K562 (cell line): ENCODE results near the gene KRTAP12-2. TPM values are rescaled to one million over a fixed set of nuclear protein-coding genes. Genes with fewer than 3 reads are reported as not detected.

ENCODE experiments used
- ATAC-seq: fragments of 200-7000 bp; cut with Tn5 transposase; 3 replicates; pipeline ENCODE4 v1.9.1; 2020; ENCODE audit warnings: moderate library complexity
- BruUV-seq: library from RNA; stranded (reverse); fragments of 400-500 nt; replicated peaks from 2 replicates; lab custom pipeline; 2021; lab: Mats Ljungman, UMichigan
- CTCF ChIA-PET: fragments of 300-600 bp; formaldehyde crosslinking; extraction: SDS; loops from one replicate; lab custom pipeline; 2021; ENCODE audit warnings: low intra/inter-chr PET ratio; lab: Yijun Ruan, JAX
- POLR2A ChIA-PET: fragments of 300-600, 350-650 bp; sonication (Branson Sonifier 250); formaldehyde crosslinking; extraction: SDS; loops from one replicate; lab custom pipeline; 2021; ENCODE audit warnings: antibody characterized with exemption, inconsistent platforms; lab: Yijun Ruan, JAX
- DNase-seq, 4 experiments: peaks; one replicate each; pipeline versions ENCODE4 v3.0.0 to v3.0.0-alpha.2; 2011 to 2018; ENCODE audit warnings: low spot score in 3 of 4, mixed read lengths in 3 of 4; ENCODE audit errors: extremely low read depth in 1 of 4
- FAIRE-seq: peaks from 2 replicates; lab custom pipeline; 2011; peaks lifted over from hg19 to GRCh38; lab: Jason Lieb, UNC
- H2AFZ ChIP-seq: 2 replicates; pipeline ENCODE4 v1.6.0; 2011; ENCODE audit warnings: low read depth, low read length, control low read depth, inconsistent platforms
- H3K27ac ChIP-seq: fragments of 200-600 bp; 3 replicates; pipeline ENCODE4 v1.8.0; 2011; ENCODE audit warnings: low read depth, mild to moderate bottlenecking, control low read depth, inconsistent platforms, low read length, moderate library complexity, mixed read lengths; ENCODE audit errors: extremely low read depth
- H3K27me3 ChIP-seq, 2 experiments: fragments of 300-600 bp in 1 of 2; 2 replicates in 1 of 2; 3 replicates in 1 of 2; pipeline versions ENCODE4 v1.6.0 to v1.8.0; 2011; ENCODE audit warnings: inconsistent platforms in 2 of 2, low read length in 2 of 2, mild to moderate bottlenecking in 1 of 2, mixed read lengths in 1 of 2, moderate library complexity in 1 of 2; ENCODE audit not compliant: control insufficient read depth in 2 of 2, insufficient read depth in 2 of 2
- H3K36me3 ChIP-seq: fragments of 300-600 bp; 3 replicates; pipeline ENCODE4 v1.8.0; 2011; ENCODE audit warnings: mild to moderate bottlenecking, low read length, inconsistent platforms; ENCODE audit not compliant: control insufficient read depth, insufficient read depth
- H3K4me1 ChIP-seq, 2 experiments: fragments of 200-600 bp in 1 of 2; replicated peaks in 1 of 2; 2 replicates in 1 of 2; 3 replicates in 1 of 2; pipeline versions ENCODE4 v1.5.1 to v1.8.0; 2011; ENCODE audit warnings: inconsistent platforms in 2 of 2, low read length in 2 of 2, mild to moderate bottlenecking in 1 of 2, mixed read lengths in 1 of 2, moderate library complexity in 1 of 2; ENCODE audit not compliant: control insufficient read depth in 2 of 2, insufficient read depth in 2 of 2
- H3K4me2 ChIP-seq: 2 replicates; pipeline ENCODE4 v1.6.1; 2011; ENCODE audit warnings: low read length, control low read depth, inconsistent platforms, mixed read lengths; ENCODE audit not compliant: insufficient read depth
- H3K4me3 ChIP-seq: fragments of 200-600 bp; sonication (generic), shearing (Covaris generic); 2 replicates; pipeline ENCODE4 v1.5.1; 2016; ENCODE audit warnings: control low read depth, inconsistent platforms
- H3K79me2 ChIP-seq: fragments of 200-600 bp; 3 replicates; pipeline ENCODE4 v1.8.0; 2011; ENCODE audit warnings: low read length, inconsistent platforms; ENCODE audit not compliant: control insufficient read depth, insufficient read depth
- H3K9ac ChIP-seq, 2 experiments: 2 replicates each; pipeline versions ENCODE4 v1.6.0 to v1.6.1; 2011; ENCODE audit warnings: low read depth in 2 of 2, low read length in 2 of 2, control low read depth in 1 of 2, inconsistent platforms in 1 of 2, mild to moderate bottlenecking in 1 of 2, mixed read lengths in 1 of 2; ENCODE audit not compliant: insufficient read depth in 1 of 2
- H3K9me1 ChIP-seq: one replicate; pipeline ENCODE4 v1.6.0; 2011; ENCODE audit warnings: inconsistent platforms, mild to moderate bottlenecking, low read length, moderate library complexity; ENCODE audit not compliant: control insufficient read depth, insufficient read depth
- H3K9me3 ChIP-seq: replicated peaks from 2 replicates; pipeline ENCODE4 v1.5.1; 2011; ENCODE audit warnings: low read depth, low read length, inconsistent platforms; ENCODE audit not compliant: control insufficient read depth, insufficient read depth
- H4K20me1 ChIP-seq: replicated peaks from 2 replicates; pipeline ENCODE4 v1.6.1; 2011; ENCODE audit warnings: low read length, inconsistent platforms, mixed read lengths; ENCODE audit not compliant: control insufficient read depth, insufficient read depth
- ARID4B ChIP-seq: sonication (generic); formaldehyde crosslinking; IDR thresholded peaks from 2 replicates; pipeline ENCODE4 v1.8.0; 2022; ENCODE audit warnings: mild to moderate bottlenecking, missing genetic modification reagents
- ATF6 ChIP-seq: sonication (generic); formaldehyde crosslinking; IDR thresholded peaks from 2 replicates; pipeline ENCODE4 v1.4.0; 2020; ENCODE audit warnings: mild to moderate bottlenecking, missing genetic modification reagents
- ELK1 ChIP-seq: sonication (generic); formaldehyde crosslinking; IDR thresholded peaks from 2 replicates; pipeline ENCODE4 v1.8.1; 2022; ENCODE audit warnings: missing genetic modification reagents
- GTF2B ChIP-seq: IDR thresholded peaks from 2 replicates; pipeline ENCODE4 v1.6.1; 2011; ENCODE audit not compliant: insufficient read length; ENCODE audit errors: extremely low read depth
- KLF13 ChIP-seq: fragments of 450-650 bp; IDR thresholded peaks from 2 replicates; pipeline ENCODE4 v1.6.1; 2016; ENCODE audit warnings: missing genetic modification characterization, low read depth, mild to moderate bottlenecking, missing compliant biosample characterization, moderate library complexity, borderline replicate concordance
- TARDBP ChIP-seq: fragments of 450-650 bp; IDR thresholded peaks from 2 replicates; pipeline ENCODE4 v1.6.1; 2016
- ZC3H8 ChIP-seq: fragments of 450-650 bp; IDR thresholded peaks from 2 replicates; pipeline ENCODE4 v1.6.1; 2017
- ZNF764 ChIP-seq: fragments of 250-450 bp; sonication (Bioruptor Pico); IDR thresholded peaks from 2 replicates; pipeline ENCODE4 v1.4.0; 2020; ENCODE audit warnings: low read depth, mild to moderate bottlenecking, moderate library complexity
- WGBS: fragments of 100-300 bp; shearing (Covaris generic); methylation state at CpG from one replicate; pipeline ENCODE4 v1.1.6; 2016; ENCODE audit warnings: low coverage, mixed read lengths; ENCODE audit not compliant: insufficient coverage; ENCODE audit errors: missing lambda C conversion rate; 5-methylcytosine and 5-hydroxymethylcytosine counted together
- in situ Hi-C: fragments of 300-500 bp; cut with MboI; formaldehyde crosslinking; loops from 4 replicates; pipeline ENCODE4 v1.15.0; 2018; ENCODE audit warnings: inconsistent platforms, mixed read lengths
- intact Hi-C: fragments of 100-400 bp; cut with micrococcal nuclease; formaldehyde crosslinking; loops from 2 replicates; pipeline ENCODE4 v1.14.2; 2022
- polyA plus RNA-seq, 8 experiments: library from polyadenylated mRNA; depleted of rRNA in 4 of 8; stranded (reverse) in 5 of 8; unstranded in 3 of 8; fragments of >200 nt; fragmentation: Nextera tagmentation in 2 of 8; fragmentation: Illumina TruSeq in 1 of 8; extraction: Ambion mirVana in 2 of 8; extraction: Trizol in 1 of 8; gene quantifications; 2 replicates each; pipeline versions ENCODE4 v1.2.1 to v1.2.3, GENCODE V29; 2011 to 2014; ENCODE audit warnings: inconsistent platforms in 1 of 8, missing spikeins in 1 of 8
- total RNA-seq, 7 experiments: library from RNA; depleted of rRNA in 6 of 7; stranded (reverse); fragments of >200 nt in 6 of 7; fragmentation: Illumina TruSeq in 2 of 7; extraction: Trizol in 2 of 7; gene quantifications; 2 replicates each; pipeline versions ENCODE4 v1.2.1 to v1.2.3, GENCODE V29; 2011 to 2021; ENCODE audit warnings: low replicate concordance in 1 of 7

KRTAP12-2 gene
- total and polyA plus RNA-seq, 9 of the 15 experiments (the other 6 are each of a cell fraction or from before 2014, with no cell fraction given), result not detected

GRCh38 chr21:44699502-44700001, 32.8 kb upstream of the KRTAP12-2 start:
- Histone ChIP-seq H3K36me3 (no peaks in the 10 kb centered on the region), H3K9ac (no peak overlapping the region; a peak in 1 of 4 replicates), H3K27ac (no peak overlapping the region), H2AFZ (no peak overlapping the region), H4K20me1 (no peaks in the 10 kb centered on the region; the same call in 1 of the 2 replicates), H3K4me2 (no peak overlapping the region), H3K4me3 (no peak overlapping the region), H3K9me3 (no peaks in the 10 kb centered on the region), H3K79me2 (no peaks in the 10 kb centered on the region), H3K27me3 (peaks cover 46 to 92% of the 10 kb centered on the region in 2 experiments), H3K4me1 (0 out of 5 replicates have a peak, but pooled peaks cover 0 to 7% of the 10 kb centered on the region in 2 experiments), H3K9me1 (peaks cover 3% of the 10 kb centered on the region)
- ChIA-PET CTCF (no interaction called here), POLR2A (interaction anchor here (1.1 to 1.2 kb wide), 2 partner anchors 9 to 27 kb away, joined by 3 read pairs; no protein-coding TSS in a partner anchor)
- 2% methylated on average over 16 of the region's 17 CpGs for WGBS
- DNase-seq (peak in 1 of 4 experiments; percentile 4), ATAC-seq (peak; percentile 20; the same call in 1 of the 3 replicates), FAIRE-seq (no peak)
- in situ Hi-C loops (no loop called here), intact Hi-C loops (no loop called here)
- no TSS peak for BruUV-seq
- TF ChIP-seq ELK1 (CRISPR knock-in tag) (no peak), ZNF764 (CRISPR knock-in tag) (no peak), ATF6 (no peak), TARDBP (no peak), ARID4B (CRISPR knock-in tag) (no peak), GTF2B (no peak), ZC3H8 (no peak), KLF13 (tag) (no peak)
